OCI-LY1 (cell line): ENCODE data around the gene LRP6.
"Not testable (repeated sequence)": the region's sequence is repeated elsewhere in the genome, so short reads cannot be mapped to it uniquely, and the experiment has no call there.

ENCODE experiments used
- H2AFZ ChIP-seq: fragments of 200-600 bp; sonication (generic), shearing (Covaris generic); 2 replicates; pipeline ENCODE4 v1.6.0; 2014; ENCODE audit warnings: antibody characterized with exemption, mild to moderate bottlenecking, low read length
- H3F3A ChIP-seq: fragments of 200-600 bp; sonication (generic), shearing (Covaris generic); 2 replicates; pipeline ENCODE4 v1.6.0; 2014; ENCODE audit warnings: mild to moderate bottlenecking, antibody characterized with exemption, low read length, moderate library complexity; ENCODE audit not compliant: insufficient read depth
- H3K27ac ChIP-seq: fragments of 200-600 bp; sonication (generic); 2 replicates; pipeline ENCODE4 v1.5.1; 2014; ENCODE audit warnings: low read length, mixed run types, mild to moderate bottlenecking, low read depth; ENCODE audit not compliant: poor library complexity, severe bottlenecking
- H3K27me3 ChIP-seq: fragments of 200-600 bp; sonication (generic); 2 replicates; pipeline ENCODE4 v1.6.0; 2014; ENCODE audit warnings: antibody characterized with exemption, mild to moderate bottlenecking, low read length, moderate library complexity; ENCODE audit not compliant: insufficient read depth
- H3K36me3 ChIP-seq: fragments of 200-600 bp; sonication (generic); 2 replicates; pipeline ENCODE4 v1.6.1; 2014; ENCODE audit warnings: mild to moderate bottlenecking, antibody characterized with exemption, low read length, moderate library complexity, mixed read lengths; ENCODE audit not compliant: insufficient read depth
- H3K4me1 ChIP-seq: fragments of 200-600 bp; sonication (generic); 2 replicates; pipeline ENCODE4 v1.5.1; 2014; ENCODE audit warnings: mild to moderate bottlenecking, low read length, moderate library complexity; ENCODE audit not compliant: insufficient read depth, severe bottlenecking
- H3K4me2 ChIP-seq: fragments of 200-600 bp; sonication (generic), shearing (Covaris generic); 2 replicates; pipeline ENCODE4 v1.6.1; 2014; ENCODE audit warnings: low read length
- H3K4me3 ChIP-seq: fragments of 200-600 bp; sonication (generic); 2 replicates; pipeline ENCODE4 v1.5.1; 2014; ENCODE audit warnings: low read length, low read depth, mild to moderate bottlenecking, mixed read lengths; ENCODE audit not compliant: poor library complexity, severe bottlenecking
- H3K79me2 ChIP-seq: fragments of 200-600 bp; shearing (Covaris generic); 2 replicates; pipeline ENCODE4 v1.6.1; 2016; ENCODE audit warnings: mixed run types, low read length, mixed read lengths; ENCODE audit not compliant: insufficient read depth
- H3K9ac ChIP-seq: fragments of 200-600 bp; sonication (generic), shearing (Covaris generic); 2 replicates; pipeline ENCODE4 v1.6.1; 2014; ENCODE audit warnings: mild to moderate bottlenecking, low read length, mixed read lengths
- H3K9me2 ChIP-seq: fragments of 200-600 bp; sonication (generic), shearing (Covaris generic); 2 replicates; pipeline ENCODE4 v1.6.1; 2014; ENCODE audit warnings: low read depth, mild to moderate bottlenecking, low read length, mixed read lengths
- H3K9me3 ChIP-seq: fragments of 200-600 bp; shearing (Covaris generic); 2 replicates; pipeline ENCODE4 v1.6.1; 2014; ENCODE audit warnings: low read length, mixed read lengths
- H4K20me1 ChIP-seq: fragments of 200-600 bp; sonication (generic), shearing (Covaris generic); 2 replicates; pipeline ENCODE4 v1.6.0; 2016; ENCODE audit warnings: mild to moderate bottlenecking, low read length; ENCODE audit not compliant: insufficient read depth
- CTCF ChIP-seq: fragments of 200-600 bp; sonication (generic), shearing (Covaris generic); IDR thresholded peaks from 2 replicates; pipeline ENCODE4 v1.5.1; 2017; ENCODE audit warnings: mild to moderate bottlenecking, antibody characterized with exemption, low read length, moderate library complexity, mixed read lengths
- EZH2 ChIP-seq: fragments of 200-600 bp; sonication (generic), shearing (Covaris generic); IDR thresholded peaks from 2 replicates; pipeline ENCODE4 v1.8.0; 2017; ENCODE audit warnings: borderline replicate concordance, mixed run types, mild to moderate bottlenecking, antibody characterized with exemption, low read length, moderate library complexity, mixed read lengths

Gene LRP6

GRCh38 chr12:12266873-12267741 is at the start of gene LRP6:
TSS of gene LRP6 (minus strand) at chr12:12267044. CDS start at chr12:12266735, 309 bp downstream.
- no peak within 1 kb of the TSS for H3K27ac ChIP-seq
- TF ChIP-seq EZH2 (no peak), CTCF (no peak)
- H3K9me3 ChIP-seq, result no peaks in the 10 kb centered on the region
- no peaks in the 10 kb centered on the region for H3K27me3 ChIP-seq
- no peaks in the 10 kb centered on the region for H3K79me2 ChIP-seq
- H3K4me3 ChIP-seq, result peak within 1 kb of the TSS; percentile 65
- peak within 1 kb of the TSS; percentile 61 for H3K9ac ChIP-seq
- no peaks in the 10 kb centered on the region for H3K9me2 ChIP-seq
- no peaks in the 10 kb centered on the region for H3F3A ChIP-seq
- no peaks in the 10 kb centered on the region for H3K36me3 ChIP-seq
- H3K4me1 ChIP-seq, result peaks cover 18% of the 10 kb centered on the region
- no peak within 1 kb of the TSS for H2AFZ ChIP-seq
- H3K4me2 ChIP-seq, result peak within 1 kb of the TSS; percentile 63
- H4K20me1 ChIP-seq, result no peaks in the 10 kb centered on the region

DNA sequence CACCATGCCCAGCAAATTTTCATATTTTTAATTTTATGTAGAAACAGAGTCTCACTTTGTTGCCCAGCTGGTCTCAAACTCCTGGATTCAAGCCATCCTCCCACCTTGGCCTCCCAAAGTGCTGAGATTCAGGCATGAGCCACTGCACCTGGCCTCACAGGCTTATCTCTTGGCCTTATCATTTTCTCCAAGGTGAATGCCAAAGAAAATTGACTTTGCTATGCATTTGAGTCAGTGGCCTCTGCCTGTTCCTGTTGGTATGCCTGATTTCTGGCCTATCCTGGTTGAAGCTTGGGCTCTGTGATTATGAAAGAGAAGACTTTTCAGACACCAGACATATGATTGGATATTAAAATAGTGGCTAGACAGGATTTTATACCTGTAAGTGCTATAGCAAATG is 49.0 kb upstream of the LRP6 start:
- H3K9ac ChIP-seq, result no peak overlapping the region

DNA sequence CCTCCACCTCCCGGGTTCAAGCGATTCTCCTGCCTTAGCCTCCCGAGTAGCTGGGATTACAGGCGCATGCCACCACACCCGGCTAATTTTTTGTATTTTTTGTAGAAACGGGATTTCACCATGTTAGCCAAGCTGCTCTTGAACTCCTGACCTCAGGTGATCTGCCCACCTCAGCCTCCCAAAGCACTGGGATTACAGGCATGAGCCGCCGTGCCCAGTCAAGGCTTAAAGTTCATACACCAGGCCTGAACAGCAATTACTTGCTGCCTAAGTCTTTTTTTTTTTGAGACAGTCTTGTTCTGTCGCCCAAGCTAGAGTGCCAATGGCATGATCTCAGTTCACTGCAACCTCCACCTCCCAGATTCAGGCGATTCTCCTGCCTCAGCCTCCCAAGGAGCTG is 43.9 kb upstream of the LRP6 start:
- H3K9me3 ChIP-seq, H3K27ac ChIP-seq, H2AFZ ChIP-seq, H3K79me2 ChIP-seq, H4K20me1 ChIP-seq, H3F3A ChIP-seq, H3K27me3 ChIP-seq, H3K4me2 ChIP-seq, H3K9me2 ChIP-seq, H3K36me3 ChIP-seq, H3K4me3 ChIP-seq, H3K9ac ChIP-seq, H3K4me1 ChIP-seq: not testable (repeated sequence)

More for the DNA sequence above, 49.0 kb upstream of the LRP6 start:
- Histone ChIP-seq H2AFZ (no peak overlapping the region), H3K27ac (no peak overlapping the region), H3K27me3 (no peaks in the 10 kb centered on the region), H3K9me3 (no peaks in the 10 kb centered on the region), H3K4me3 (no peak overlapping the region), H3F3A (no peaks in the 10 kb centered on the region), H3K9me2 (no peaks in the 10 kb centered on the region), H3K4me2 (no peak overlapping the region), H3K4me1 (no peaks in the 10 kb centered on the region), H4K20me1 (no peaks in the 10 kb centered on the region), H3K79me2 (no peaks in the 10 kb centered on the region), H3K36me3 (no peaks in the 10 kb centered on the region)
- TF ChIP-seq CTCF, result no peak
- TF ChIP-seq EZH2, result no peak
